Kidney epithelial cell (primary cell): ENCODE data around the gene ABCF2. TPM values are rescaled to one million over a fixed set of nuclear protein-coding genes. Genes with fewer than 3 reads are reported as not detected.

Source experiments
- DNase-seq: peaks from one replicate; pipeline ENCODE4 v3.0.0-alpha.2; 2010; ENCODE audit warnings: low read depth
- H3K27me3 ChIP-seq: 2 replicates; pipeline ENCODE4 v1.6.0; 2011; ENCODE audit warnings: low read length; ENCODE audit not compliant: control insufficient read depth, insufficient read depth
- H3K36me3 ChIP-seq: 2 replicates; pipeline ENCODE4 v1.5.1; 2011; ENCODE audit warnings: low read length; ENCODE audit not compliant: control insufficient read depth, insufficient read depth
- H3K4me3 ChIP-seq: 2 replicates; pipeline ENCODE4 v1.5.1; 2011; ENCODE audit warnings: low read depth, mild to moderate bottlenecking, control low read depth, low read length
- total RNA-seq: library from RNA; depleted of rRNA; stranded (reverse); fragments of >200 nt; gene quantifications from 2 replicates; pipeline ENCODE4 v1.2.3, GENCODE V29; 2015
- TF ChIP-seq, protein P1 (sequence below): IDR thresholded peaks from 2 replicates; pipeline ENCODE4 v1.5.1; 2011; ENCODE audit warnings: mild to moderate bottlenecking, moderate library complexity, low read length, control low read depth, inconsistent platforms; ENCODE audit not compliant: insufficient read depth, poor library complexity, severe bottlenecking

Gene ABCF2
- total RNA-seq, 1 donor from 2014 or later: 75.4 TPM

DNA sequence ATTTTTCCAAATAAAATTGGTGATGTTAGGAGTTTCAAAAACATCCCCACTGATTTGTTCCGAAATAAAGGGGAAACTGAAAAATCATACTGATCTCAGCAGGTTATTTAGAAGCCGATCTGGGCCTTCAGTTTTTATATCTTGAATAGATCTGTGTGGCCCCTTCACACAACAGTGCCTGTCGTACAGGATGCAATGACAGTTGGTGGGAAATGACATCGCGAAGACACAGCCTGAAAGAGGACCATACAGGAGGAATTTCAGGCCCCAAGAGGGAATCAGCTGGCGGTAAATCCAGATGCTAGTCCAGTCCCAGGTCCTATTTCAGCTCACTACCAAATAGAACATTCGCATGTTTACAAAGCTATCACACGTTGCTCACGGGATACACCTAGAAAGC is 19.7 kb downstream of the ABCF2 start:
- no peak overlapping the region for H3K4me3 ChIP-seq
- no peak for DNase-seq
- peaks cover 21% of the 10 kb centered on the region for H3K27me3 ChIP-seq
- H3K36me3 ChIP-seq: no peaks in the 10 kb centered on the region
- TF ChIP-seq, protein P1, sequence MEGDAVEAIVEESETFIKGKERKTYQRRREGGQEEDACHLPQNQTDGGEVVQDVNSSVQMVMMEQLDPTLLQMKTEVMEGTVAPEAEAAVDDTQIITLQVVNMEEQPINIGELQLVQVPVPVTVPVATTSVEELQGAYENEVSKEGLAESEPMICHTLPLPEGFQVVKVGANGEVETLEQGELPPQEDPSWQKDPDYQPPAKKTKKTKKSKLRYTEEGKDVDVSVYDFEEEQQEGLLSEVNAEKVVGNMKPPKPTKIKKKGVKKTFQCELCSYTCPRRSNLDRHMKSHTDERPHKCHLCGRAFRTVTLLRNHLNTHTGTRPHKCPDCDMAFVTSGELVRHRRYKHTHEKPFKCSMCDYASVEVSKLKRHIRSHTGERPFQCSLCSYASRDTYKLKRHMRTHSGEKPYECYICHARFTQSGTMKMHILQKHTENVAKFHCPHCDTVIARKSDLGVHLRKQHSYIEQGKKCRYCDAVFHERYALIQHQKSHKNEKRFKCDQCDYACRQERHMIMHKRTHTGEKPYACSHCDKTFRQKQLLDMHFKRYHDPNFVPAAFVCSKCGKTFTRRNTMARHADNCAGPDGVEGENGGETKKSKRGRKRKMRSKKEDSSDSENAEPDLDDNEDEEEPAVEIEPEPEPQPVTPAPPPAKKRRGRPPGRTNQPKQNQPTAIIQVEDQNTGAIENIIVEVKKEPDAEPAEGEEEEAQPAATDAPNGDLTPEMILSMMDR: no peak

DNA sequence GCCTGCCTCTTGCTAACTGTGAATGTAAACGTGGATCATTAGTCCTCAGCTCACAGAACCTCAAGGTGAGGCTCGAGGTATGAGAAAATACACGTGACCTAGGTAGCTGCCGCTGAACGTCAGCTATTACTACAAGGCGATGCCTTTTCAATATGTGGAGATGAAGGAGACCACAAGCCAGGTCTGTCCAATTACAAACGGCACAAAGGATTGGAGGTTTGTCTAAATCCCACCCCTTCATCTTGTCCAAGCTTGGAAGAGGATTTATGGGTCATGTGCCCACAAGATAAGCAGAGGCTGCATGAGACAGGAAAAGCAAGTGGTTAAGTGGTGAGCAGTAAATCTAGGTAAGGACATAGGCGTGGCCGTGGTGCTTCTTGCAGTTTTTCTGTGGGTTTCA is 20.1 kb downstream of the ABCF2 start:
- H3K27me3 ChIP-seq: peaks cover 21% of the 10 kb centered on the region
- TF ChIP-seq, protein P1: no peak
- DNase-seq: no peak

DNA sequence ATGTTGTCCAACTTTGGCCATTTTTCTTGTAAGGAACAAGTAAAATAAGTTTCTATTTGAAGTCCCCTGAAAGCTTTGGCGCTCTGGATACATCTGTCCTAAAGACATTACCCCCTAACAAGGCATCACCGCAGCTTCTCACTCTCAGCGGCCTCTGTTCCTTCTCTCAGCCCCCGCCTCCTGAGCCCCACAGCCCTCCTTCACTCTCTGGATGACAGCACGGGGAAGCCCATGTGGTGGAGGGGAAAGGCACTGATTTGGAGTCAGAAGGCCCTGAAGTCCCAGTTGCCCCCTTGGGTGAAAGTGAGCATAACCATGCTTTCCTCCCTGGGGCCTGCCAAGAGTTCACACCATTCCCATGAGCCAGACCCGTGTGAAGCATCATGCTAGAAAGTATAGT is 21.3 kb downstream of the ABCF2 start:
- peaks cover 24% of the 10 kb centered on the region for H3K27me3 ChIP-seq
- TF ChIP-seq, protein P1: no peak
- DNase-seq: no peak

More for the DNA sequence above, 20.1 kb downstream of the ABCF2 start:
- no peak overlapping the region for H3K4me3 ChIP-seq
- no peaks in the 10 kb centered on the region for H3K36me3 ChIP-seq

DNA sequence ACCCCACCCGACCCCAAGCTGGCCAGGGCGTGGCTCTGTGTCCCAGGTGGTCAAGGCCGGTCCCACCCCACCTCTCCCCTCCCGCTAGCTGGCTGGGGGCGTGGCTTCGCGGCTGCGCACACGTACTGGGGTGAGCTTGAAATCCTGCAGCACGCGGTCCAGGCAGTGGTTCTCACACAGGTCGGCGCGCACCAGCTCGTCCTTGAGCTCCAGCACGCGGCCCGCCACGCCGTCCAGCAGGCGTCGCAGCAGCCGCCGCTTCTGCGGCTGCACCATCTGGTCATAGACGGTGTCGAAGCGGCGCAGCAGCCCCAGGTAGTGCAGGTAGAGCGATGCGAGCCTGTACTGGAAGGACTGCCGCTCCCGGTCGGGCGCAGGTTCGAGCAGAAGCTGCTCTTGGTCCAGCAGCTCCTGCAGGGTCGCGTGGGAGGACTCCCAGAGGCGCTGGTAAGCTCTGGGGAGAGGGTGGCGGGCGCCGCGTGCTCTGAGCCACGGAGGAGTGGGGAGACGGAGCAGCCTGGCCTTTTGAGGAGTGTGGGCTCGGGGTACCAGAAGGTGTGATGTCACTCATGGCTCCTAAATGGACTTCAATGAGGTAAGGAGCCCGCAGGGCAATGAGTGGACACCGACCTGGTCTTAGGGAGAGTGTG is 22.5 kb downstream of the ABCF2 start:
- peaks cover 35% of the 10 kb centered on the region for H3K27me3 ChIP-seq
- TF ChIP-seq, protein P1: no peak
- no peak for DNase-seq
- H3K4me3 ChIP-seq: no peak overlapping the region
- no peaks in the 10 kb centered on the region for H3K36me3 ChIP-seq

More for the DNA sequence above, 21.3 kb downstream of the ABCF2 start:
- Histone ChIP-seq H3K36me3 (no peaks in the 10 kb centered on the region), H3K4me3 (no peak overlapping the region)

DNA sequence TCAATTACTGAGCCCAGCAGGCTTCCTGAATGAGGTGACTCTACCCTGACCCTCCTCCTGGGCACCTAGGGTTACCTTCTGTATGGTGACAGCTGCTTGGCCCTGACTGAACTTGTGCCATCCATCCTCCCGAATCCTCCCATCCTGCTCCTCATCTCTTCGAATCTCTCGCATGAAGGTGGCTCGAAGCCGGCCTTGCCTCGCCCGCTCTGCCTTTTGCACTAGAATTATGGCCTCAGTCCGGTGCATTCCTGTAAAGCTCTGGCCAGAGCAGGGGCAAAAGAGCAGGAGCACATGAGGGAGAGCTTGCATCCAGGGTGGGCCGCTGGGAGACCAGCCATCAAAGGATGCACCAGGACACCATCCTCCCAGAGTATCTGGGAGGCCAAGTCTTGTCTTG is 24.2 kb downstream of the ABCF2 start:
- Histone ChIP-seq H3K36me3 (no peaks in the 10 kb centered on the region), H3K27me3 (peaks cover 49% of the 10 kb centered on the region), H3K4me3 (no peak overlapping the region)
- DNase-seq: no peak
- TF ChIP-seq, protein P1: no peak

DNA sequence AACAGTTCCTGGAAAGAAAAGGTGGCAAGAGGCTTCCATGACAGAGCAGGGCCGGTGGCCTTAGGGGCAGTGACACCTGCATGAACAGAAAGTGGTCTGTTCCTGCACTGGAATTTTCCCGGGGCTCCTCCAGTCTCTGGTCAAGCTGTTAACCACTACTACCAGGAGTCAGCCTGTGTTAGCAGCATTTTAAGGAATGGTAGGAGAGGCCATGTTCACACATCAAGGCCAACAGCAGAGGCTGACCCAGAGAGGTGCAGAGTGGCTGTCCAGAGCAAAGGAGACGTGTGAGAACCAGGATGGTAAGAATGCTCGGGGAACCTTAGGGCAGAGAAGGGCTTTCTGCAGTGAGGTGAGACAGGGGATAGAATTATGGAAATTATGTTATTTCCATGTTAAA is 25.3 kb downstream of the ABCF2 start:
- Histone ChIP-seq H3K27me3 (peaks cover 50% of the 10 kb centered on the region), H3K36me3 (no peaks in the 10 kb centered on the region), H3K4me3 (no peak overlapping the region)
- no peak for DNase-seq
- TF ChIP-seq, protein P1: no peak
